Spleen (tissue), 7 donors: ENCODE results near the gene ACOT2.

Source experiments
- POLR2A ChIP-seq, 3 donors: fragments of 450-650 bp; IDR thresholded peaks; one replicate each; pipeline ENCODE4 v1.5.1; 2017; ENCODE audit warnings: antibody characterized with exemption in 3 of 3, mild to moderate bottlenecking in 1 of 3
- TF ChIP-seq, protein P1 (sequence below), 11 experiments: fragments of 200-600 bp in 7 of 11; fragments of 450-650 bp in 4 of 11; sonication (generic) in 4 of 11; IDR thresholded peaks in 8 of 11; conservative IDR thresholded peaks in 3 of 11; 1 replicate in 7 of 11; 2 replicates in 4 of 11; pipeline versions ENCODE4 v1.4.0 to v1.8.0; 2016 to 2021; ENCODE audit warnings: antibody characterized with exemption in 11 of 11, inconsistent platforms in 4 of 11, mild to moderate bottlenecking in 1 of 11
- donor health status: DM: no; HTN: no; CAD: no; lungs with moderate emphysema.
- donor health status: DM: no; HTN: no; CAD: no.
- donor health status: DM: no; HTN: no; CAD: no.

GRCh38 chr14:73619524-73619923, 50.5 kb downstream of the ACOT2 start:
- TF ChIP-seq, protein P1, sequence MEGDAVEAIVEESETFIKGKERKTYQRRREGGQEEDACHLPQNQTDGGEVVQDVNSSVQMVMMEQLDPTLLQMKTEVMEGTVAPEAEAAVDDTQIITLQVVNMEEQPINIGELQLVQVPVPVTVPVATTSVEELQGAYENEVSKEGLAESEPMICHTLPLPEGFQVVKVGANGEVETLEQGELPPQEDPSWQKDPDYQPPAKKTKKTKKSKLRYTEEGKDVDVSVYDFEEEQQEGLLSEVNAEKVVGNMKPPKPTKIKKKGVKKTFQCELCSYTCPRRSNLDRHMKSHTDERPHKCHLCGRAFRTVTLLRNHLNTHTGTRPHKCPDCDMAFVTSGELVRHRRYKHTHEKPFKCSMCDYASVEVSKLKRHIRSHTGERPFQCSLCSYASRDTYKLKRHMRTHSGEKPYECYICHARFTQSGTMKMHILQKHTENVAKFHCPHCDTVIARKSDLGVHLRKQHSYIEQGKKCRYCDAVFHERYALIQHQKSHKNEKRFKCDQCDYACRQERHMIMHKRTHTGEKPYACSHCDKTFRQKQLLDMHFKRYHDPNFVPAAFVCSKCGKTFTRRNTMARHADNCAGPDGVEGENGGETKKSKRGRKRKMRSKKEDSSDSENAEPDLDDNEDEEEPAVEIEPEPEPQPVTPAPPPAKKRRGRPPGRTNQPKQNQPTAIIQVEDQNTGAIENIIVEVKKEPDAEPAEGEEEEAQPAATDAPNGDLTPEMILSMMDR (IDR thresholded peaks at IDR 0.05 in 8 of 11, conservative IDR thresholded peaks at IDR 0.05 in 3 of 11): no peak
- no peak for TF ChIP-seq POLR2A (IDR thresholded peaks at IDR 0.05)
